Loucy (cell line): ENCODE data around the gene OVCH1.

Experiments
- CTCF ChIP-seq: fragments of 200-600 bp; sonication (generic); conservative IDR thresholded peaks from 2 replicates; pipeline ENCODE4 v1.5.1; 2014; ENCODE audit warnings: mild to moderate bottlenecking, antibody characterized with exemption, low read length
- EZH2phosphoT487 ChIP-seq: fragments of 200-600 bp; IDR thresholded peaks from 2 replicates; pipeline ENCODE4 v1.6.1; 2018; ENCODE audit warnings: antibody characterized with exemption, mild to moderate bottlenecking, moderate library complexity, borderline replicate concordance

GRCh38 chr12:29521951-29522350 is 24.5 kb upstream of the OVCH1 start:
- TF ChIP-seq CTCF (no peak), EZH2phosphoT487 (no peak)
